HG03139 (cell line): Measurements from ENCODE around the gene ZNF560.
"Not testable (repeated sequence)": the region's sequence is repeated elsewhere in the genome, so short reads cannot be mapped to it uniquely, and the experiment has no call there.

Experiments used
- ATAC-seq: cut with Tn5 transposase; IDR thresholded peaks from one replicate; pipeline ENCODE4 v1.9.1; 2021; ENCODE audit not compliant: unreplicated experiment

ZNF560 gene

DNA sequence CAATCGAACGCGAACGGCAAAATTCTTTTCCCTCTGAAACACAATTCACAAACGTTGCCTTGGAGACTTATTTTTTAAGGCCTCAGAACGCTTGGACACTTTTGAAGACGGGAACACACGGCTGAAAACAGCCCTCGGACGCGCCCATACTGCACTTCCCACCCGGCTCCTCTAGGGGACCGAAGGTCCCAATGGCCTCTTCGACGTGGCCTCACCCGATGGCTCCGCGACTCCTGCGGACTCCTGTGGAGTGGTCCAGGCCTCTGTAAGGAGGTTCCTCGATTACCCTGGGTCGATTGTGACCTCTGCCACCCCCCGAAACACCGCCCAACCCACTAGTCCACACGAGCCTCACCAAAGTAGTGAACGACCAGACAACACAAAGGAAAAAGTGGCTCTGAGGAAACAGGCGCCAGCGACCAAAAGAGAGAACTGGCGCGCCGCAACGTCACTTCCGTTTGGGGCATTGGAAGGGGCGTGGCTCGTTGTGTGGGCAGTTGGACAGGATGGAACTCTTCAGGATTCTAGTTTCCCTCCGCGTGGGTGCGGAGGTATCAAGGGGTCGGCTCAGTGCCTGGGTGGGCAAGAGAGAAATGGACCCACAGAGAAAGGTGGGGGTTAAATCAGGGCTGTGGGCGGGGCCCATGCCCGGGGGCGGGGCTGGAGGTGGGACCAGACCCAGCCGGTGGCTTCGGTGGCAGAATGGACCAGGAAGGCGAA lies at the start of gene ZNF560:
ZNF560 (minus strand) TSS at position 434 of the 720 bp plus-strand sequence. CDS start 23,303 bp downstream, outside the sequence.
- ATAC-seq, result no peak

DNA sequence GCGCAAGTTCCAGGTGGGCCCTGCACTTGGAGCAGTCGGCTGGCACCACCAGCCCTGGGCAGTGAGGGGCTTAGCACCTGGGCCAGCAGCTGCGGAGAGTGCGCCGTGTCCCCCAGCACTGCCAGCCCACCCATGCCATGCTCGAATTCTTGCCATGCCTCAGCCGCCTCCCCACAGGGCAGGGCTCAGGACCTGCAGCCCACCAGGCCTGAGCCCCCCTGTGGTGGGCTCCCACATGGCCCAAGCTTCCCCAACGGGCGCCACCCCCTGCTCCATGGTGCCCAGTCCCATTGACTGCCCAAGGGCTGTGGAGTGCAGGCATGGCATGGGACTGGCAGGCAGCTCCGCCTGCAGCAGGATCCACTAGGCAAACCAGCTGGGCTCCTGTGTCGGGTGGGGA lies 49.5 kb upstream of the ZNF560 start:
- no peak for ATAC-seq

DNA sequence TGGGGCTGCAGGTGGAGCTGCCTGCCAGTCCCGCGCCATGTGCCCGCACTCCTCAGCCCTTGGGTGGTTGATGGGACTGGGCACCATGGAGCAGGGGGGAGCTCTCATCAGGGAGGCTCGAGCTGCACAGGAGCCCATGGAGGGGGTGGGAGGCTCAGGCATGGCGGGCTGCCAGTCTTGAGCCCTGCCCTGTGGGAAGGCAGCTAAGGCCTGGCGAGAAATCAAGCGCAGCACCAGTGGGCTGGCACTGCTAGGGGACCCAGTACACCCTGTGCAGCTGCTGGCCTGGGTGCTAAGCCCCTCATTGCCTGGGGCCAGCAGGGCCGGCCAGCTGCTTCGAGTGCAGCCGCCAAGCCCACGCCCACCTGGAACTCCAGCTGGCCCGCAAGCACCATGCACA lies 42.9 kb upstream of the ZNF560 start:
- not testable (repeated sequence) for ATAC-seq

GRCh38 chr19:9539921-9540320 lies 41.5 kb upstream of the ZNF560 start:
- ATAC-seq, result not testable (repeated sequence)

- not testable (repeated sequence) for ATAC-seq
Observed at GRCh38 chr19:9539201-9539600, 40.8 kb upstream of the ZNF560 start.

DNA sequence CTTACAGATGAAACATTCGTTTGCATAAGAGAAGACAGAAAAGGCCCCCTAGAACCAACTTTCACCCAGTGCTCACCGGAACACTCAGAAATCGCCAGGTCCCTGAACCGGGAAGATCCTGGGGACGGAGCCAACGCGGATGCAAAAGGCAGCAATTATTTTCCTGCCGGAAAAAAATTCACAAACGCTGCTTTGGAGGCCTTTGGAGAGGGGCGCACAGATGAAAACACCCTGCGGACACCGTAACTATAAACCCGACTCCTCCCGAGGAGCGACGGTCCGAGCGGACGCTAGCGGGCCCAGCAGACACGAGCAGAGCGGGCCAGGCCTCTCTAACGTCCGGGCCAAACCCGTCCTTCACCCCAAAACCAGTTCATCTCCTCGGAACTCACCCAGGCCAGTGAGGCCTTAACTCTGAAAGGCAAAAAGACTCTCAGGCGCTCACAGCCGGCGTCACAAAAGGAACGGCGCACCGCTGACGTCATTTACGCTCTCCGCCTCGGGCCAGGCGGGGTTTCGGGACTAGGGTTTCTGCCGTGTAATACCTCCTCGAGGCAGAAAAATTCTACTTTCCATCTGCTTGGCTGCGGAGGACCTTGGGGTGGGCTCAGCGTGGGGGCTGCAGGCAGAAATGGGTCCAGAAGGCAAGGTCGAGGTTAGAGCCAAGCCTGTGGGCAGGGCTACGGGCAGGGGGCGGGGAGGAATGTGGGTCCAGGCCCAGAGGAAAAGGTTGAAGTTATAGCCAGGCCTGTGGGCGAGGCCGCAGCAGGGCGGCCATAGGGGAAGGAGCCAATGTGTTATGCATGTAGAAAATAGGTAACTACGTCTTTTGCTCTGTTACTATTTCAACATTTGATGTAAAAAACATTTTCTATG lies 40.0 kb upstream of the ZNF560 start, which contains the start of gene ZNF426:
ZNF426 (minus strand) TSS at position 463 of the 876 bp plus-strand sequence. CDS start 2,413 bp downstream, outside the sequence.
- ATAC-seq, result no peak

- no peak for ATAC-seq
Observed at GRCh38 chr19:9535934-9536333, 37.5 kb upstream of the ZNF560 start.

GRCh38 chr19:9531933-9532332 lies 33.5 kb upstream of the ZNF560 start:
- no peak for ATAC-seq

DNA sequence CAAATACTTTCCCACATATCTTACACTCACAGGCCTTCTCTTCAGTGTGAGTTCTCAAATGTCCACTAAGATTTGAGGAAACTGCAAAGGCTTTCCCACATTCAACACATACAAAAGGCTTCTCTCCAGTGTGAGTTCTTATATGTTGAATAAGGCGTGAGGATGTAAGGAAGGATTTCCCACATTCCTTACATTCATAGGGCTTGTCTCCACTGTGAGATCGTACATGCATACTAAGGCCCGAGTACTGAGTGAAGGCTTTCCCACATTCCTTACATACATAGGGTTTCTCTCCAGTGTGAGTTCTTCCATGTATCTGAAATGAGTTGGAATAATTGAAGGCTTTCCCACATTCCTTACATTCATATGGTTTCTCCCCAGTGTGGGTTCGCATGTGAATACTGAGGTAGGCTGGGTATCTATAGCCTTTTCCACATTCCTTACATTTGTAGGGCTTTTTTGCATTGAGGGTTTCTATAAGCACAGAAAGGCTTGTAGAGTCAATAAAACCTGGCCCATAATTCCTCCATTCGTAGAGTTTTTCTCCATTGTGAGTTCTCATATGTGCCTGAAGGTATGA lies 30.4 kb upstream of the ZNF560 start:
- ATAC-seq, result no peak

GRCh38 chr19:9523885-9524474 lies 25.6 kb upstream of the ZNF560 start:
- ATAC-seq, result no peak

GRCh38 chr19:9507285-9507684 lies 8.9 kb upstream of the ZNF560 start:
- no peak for ATAC-seq

- ATAC-seq, result no peak
Observed at GRCh38 chr19:9500796-9501195, 2.4 kb upstream of the ZNF560 start.

- ATAC-seq, result no peak
Observed at GRCh38 chr19:9494096-9494495, 4.3 kb downstream of the ZNF560 start.

- ATAC-seq, result no peak
Observed at GRCh38 chr19:9487016-9487415, 11.4 kb downstream of the ZNF560 start.

DNA sequence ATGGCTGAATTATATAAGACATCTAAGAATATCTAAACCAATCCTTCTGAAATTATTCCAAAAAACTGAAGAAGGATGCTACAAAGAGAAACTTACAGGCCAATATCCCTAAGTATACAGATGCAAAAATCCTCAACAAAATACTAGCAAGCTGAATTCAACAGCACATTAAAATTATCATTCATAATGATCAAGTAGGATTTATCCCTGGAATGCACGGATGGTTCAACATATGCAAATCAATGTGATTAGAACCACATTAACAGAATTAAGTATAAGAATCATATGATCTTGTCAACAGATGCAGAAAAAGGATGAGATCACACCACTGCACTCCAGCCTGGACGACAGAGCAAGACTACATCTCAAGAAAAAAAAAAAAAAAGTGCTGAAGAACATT lies 13.3 kb downstream of the ZNF560 start:
- no peak for ATAC-seq

DNA sequence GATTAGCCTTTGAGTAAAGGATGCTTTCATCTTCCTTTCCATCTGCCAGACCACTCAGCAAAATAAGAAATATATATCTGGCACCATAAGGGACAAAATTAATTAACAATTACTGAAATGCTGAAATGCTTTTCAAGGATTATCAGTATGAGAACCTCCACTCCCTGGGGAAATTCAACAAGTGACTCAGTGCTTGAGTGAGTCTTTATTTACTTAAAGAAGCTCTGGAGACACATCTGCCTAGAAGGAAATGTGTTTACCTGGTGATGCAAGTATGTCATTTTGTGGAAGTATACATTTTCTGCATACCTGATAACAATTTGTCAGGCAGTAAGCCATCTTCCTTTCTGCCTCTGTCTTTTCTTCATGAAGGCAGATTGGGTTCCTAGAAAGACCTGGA lies 23.4 kb downstream of the ZNF560 start:
- no peak for ATAC-seq

DNA sequence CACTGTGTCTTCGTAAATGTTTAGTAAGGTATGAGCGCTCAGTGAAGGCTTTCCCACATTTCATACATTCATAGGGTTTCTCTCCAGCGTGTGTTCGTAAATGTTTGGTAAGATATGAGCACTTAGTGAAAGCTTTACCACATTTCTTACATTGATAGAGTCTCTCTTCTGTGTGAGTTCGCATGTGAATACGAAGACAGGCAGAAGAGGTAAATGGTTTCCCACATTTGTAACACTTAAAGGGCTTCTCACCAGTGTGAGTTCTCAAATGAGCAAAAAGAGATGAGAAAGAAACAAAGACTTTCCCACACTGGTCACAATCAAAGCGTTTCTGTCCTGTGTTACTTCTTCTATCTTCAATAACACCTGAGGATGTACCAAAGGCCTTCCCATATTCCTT lies 31.3 kb downstream of the ZNF560 start:
- ATAC-seq, result no peak

- no peak for ATAC-seq
Observed at GRCh38 chr19:9461938-9462337, 36.5 kb downstream of the ZNF560 start.

GRCh38 chr19:9456018-9456689 lies 42.3 kb downstream of the ZNF560 start:
- ATAC-seq, result no peak

GRCh38 chr19:9453953-9454352 lies 44.5 kb downstream of the ZNF560 start:
- no peak for ATAC-seq

- ATAC-seq, result no peak
Observed at GRCh38 chr19:9445037-9445436, 53.4 kb downstream of the ZNF560 start.
